Endodermal cell (in vitro differentiated cells): Measurements from ENCODE around the gene DGKB. TPM values are rescaled to one million over a fixed set of nuclear protein-coding genes. Genes with fewer than 3 reads are reported as not detected.

Experiments
- DNase-seq: peaks from one replicate; pipeline ENCODE4 v3.0.0-alpha.2; 2017
- H3K27ac ChIP-seq: 2 replicates; pipeline ENCODE4 v1.5.1; 2013; ENCODE audit warnings: mild to moderate bottlenecking, low read depth, low read length, moderate library complexity
- H3K27me3 ChIP-seq: 2 replicates; pipeline ENCODE4 v1.6.1; 2013; ENCODE audit warnings: mild to moderate bottlenecking, low read length, moderate library complexity; ENCODE audit not compliant: insufficient read depth, control insufficient read depth, poor library complexity, severe bottlenecking
- H3K36me3 ChIP-seq: 2 replicates; pipeline ENCODE4 v1.7.0; 2013; ENCODE audit warnings: mild to moderate bottlenecking, low read length, moderate library complexity; ENCODE audit not compliant: control insufficient read depth, insufficient read depth
- H3K4me1 ChIP-seq: one replicate; pipeline ENCODE4 v1.7.0; 2013; ENCODE audit warnings: low read length; ENCODE audit not compliant: control insufficient read depth, insufficient read depth
- H3K4me3 ChIP-seq: 2 replicates; pipeline ENCODE4 v1.5.1; 2013; ENCODE audit warnings: mild to moderate bottlenecking, low read length, moderate library complexity
- H3K9ac ChIP-seq: 2 replicates; pipeline ENCODE4 v1.6.1; 2013; ENCODE audit warnings: mild to moderate bottlenecking, low read length, moderate library complexity; ENCODE audit not compliant: poor library complexity, severe bottlenecking; ENCODE audit errors: extremely low read depth
- H3K9me3 ChIP-seq: 2 replicates; pipeline ENCODE4 v1.6.1; 2013; ENCODE audit warnings: mild to moderate bottlenecking, low read length, moderate library complexity; ENCODE audit not compliant: control insufficient read depth
- H3K27ac Mint-ChIP-seq: 2 replicates; pipeline ENCODE4 v1.8.0; 2020; ENCODE audit warnings: mixed read lengths
- H3K27me3 Mint-ChIP-seq: 2 replicates; pipeline ENCODE4 v1.8.0; 2021; ENCODE audit warnings: mild to moderate bottlenecking, mixed read lengths; ENCODE audit not compliant: insufficient read depth
- H3K36me3 Mint-ChIP-seq: 2 replicates; pipeline ENCODE4 v1.8.0; 2020; ENCODE audit warnings: low read depth, mixed read lengths
- H3K4me1 Mint-ChIP-seq: 2 replicates; pipeline ENCODE4 v1.8.0; 2020; ENCODE audit warnings: mixed read lengths
- H3K4me3 Mint-ChIP-seq: 2 replicates; pipeline ENCODE4 v1.8.0; 2020; ENCODE audit warnings: mild to moderate bottlenecking, moderate library complexity, mixed read lengths
- H3K9me3 Mint-ChIP-seq: 2 replicates; pipeline ENCODE4 v1.8.0; 2020; ENCODE audit warnings: mild to moderate bottlenecking, mixed read lengths
- WGBS, 2 experiments: methylation state at CpG; one replicate each; pipeline versions ENCODE4 v1.1.5 to v1.1.7; 2013; ENCODE audit warnings: missing lambda C conversion rate in 2 of 2, mixed read lengths in 1 of 2; ENCODE audit not compliant: insufficient coverage in 1 of 2, insufficient read length in 1 of 2; 5-methylcytosine and 5-hydroxymethylcytosine counted together
- total RNA-seq, 2 donors: library from RNA; stranded (reverse); fragmentation: NEBNext Ultra II Directional in 1 of 2; extraction: Animal tissue kit (Norgen Biotek cat#: 25700) in 1 of 2; gene quantifications; 2 replicates in 1 of 2; 3 replicates in 1 of 2; pipeline ENCODE4 v1.2.1, GENCODE V29; 2021
- TF ChIP-seq, protein P1 (sequence below): fragments of 200-600 bp; sonication (generic); conservative IDR thresholded peaks from 2 replicates; pipeline ENCODE4 v1.5.0; 2021; ENCODE audit warnings: antibody characterized with exemption, mild to moderate bottlenecking

The DGKB gene
- total RNA-seq, 2 donors from 2014 or later = 5.1 to 5.2 TPM

DNA sequence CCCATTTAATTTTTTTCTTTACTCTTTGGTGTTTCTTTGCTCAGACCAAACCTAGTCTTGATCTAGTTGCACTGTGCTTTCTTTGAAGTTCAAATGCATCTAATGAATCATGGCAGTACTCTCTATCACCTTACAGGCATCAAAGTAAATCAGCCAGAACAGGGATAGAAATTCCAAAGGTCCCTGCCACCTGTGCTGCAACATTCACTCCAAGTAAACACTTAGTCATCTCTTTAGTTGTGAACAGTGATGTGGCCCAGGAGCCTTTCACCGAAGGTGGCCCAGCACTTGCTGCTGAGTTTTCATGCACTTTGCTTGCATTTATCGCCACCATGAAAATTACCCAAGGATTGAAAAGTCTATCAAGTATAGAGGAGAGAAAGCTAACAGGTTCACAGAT lies 599.0 kb downstream of the DGKB start:
- Mint-ChIP-seq H3K27ac (no peak overlapping the region), H3K4me3 (no peak overlapping the region), H3K27me3 (no peaks in the 10 kb centered on the region), H3K9me3 (no peaks in the 10 kb centered on the region), H3K4me1 (peaks cover 1% of the 10 kb centered on the region), H3K36me3 (no peaks in the 10 kb centered on the region)
- no peak overlapping the region for H3K4me3 ChIP-seq
- no peaks in the 10 kb centered on the region for H3K9me3 ChIP-seq
- H3K9ac ChIP-seq = no peak overlapping the region
- peak; percentile 58 for DNase-seq
- H3K27ac ChIP-seq = no peak overlapping the region
- no peaks in the 10 kb centered on the region for H3K36me3 ChIP-seq
- no peaks in the 10 kb centered on the region for H3K27me3 ChIP-seq
- H3K4me1 ChIP-seq = no peaks in the 10 kb centered on the region
- TF ChIP-seq, protein P1, sequence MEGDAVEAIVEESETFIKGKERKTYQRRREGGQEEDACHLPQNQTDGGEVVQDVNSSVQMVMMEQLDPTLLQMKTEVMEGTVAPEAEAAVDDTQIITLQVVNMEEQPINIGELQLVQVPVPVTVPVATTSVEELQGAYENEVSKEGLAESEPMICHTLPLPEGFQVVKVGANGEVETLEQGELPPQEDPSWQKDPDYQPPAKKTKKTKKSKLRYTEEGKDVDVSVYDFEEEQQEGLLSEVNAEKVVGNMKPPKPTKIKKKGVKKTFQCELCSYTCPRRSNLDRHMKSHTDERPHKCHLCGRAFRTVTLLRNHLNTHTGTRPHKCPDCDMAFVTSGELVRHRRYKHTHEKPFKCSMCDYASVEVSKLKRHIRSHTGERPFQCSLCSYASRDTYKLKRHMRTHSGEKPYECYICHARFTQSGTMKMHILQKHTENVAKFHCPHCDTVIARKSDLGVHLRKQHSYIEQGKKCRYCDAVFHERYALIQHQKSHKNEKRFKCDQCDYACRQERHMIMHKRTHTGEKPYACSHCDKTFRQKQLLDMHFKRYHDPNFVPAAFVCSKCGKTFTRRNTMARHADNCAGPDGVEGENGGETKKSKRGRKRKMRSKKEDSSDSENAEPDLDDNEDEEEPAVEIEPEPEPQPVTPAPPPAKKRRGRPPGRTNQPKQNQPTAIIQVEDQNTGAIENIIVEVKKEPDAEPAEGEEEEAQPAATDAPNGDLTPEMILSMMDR = no peak
- WGBS, 2 experiments = 89 to 90% methylated on average over 2 of the region's 2 CpGs

DNA sequence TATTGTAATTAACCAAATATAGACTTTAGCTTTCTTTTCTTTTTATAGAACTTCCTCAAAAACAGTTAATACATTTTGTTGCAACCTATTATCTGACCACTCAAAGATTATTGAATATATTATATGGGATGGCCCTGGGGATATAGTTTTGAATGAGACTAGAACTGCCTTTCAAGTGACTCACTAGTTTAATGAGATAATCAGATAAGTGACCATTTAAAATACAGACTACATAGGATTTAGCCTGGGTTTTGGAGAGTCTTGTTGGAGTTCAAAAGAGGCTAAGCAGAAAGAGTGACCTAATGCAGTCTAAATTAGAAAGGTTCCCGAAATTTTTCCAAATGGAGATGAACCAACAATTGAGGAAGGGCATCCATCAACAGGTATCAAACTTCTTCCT lies 607.9 kb downstream of the DGKB start:
- TF ChIP-seq, protein P1 = no peak
- Mint-ChIP-seq H3K9me3 (no peaks in the 10 kb centered on the region), H3K36me3 (no peaks in the 10 kb centered on the region), H3K27me3 (no peaks in the 10 kb centered on the region), H3K4me1 (no peaks in the 10 kb centered on the region), H3K4me3 (no peak overlapping the region), H3K27ac (no peak overlapping the region)
- H3K4me3 ChIP-seq = no peak overlapping the region
- H3K27me3 ChIP-seq = no peaks in the 10 kb centered on the region
- WGBS, 2 experiments = 80 to 88% methylated on average over 1 of the region's 1 CpG
- no peaks in the 10 kb centered on the region for H3K36me3 ChIP-seq
- H3K9ac ChIP-seq = no peak overlapping the region
- H3K9me3 ChIP-seq = no peaks in the 10 kb centered on the region
- no peak overlapping the region for H3K27ac ChIP-seq
- H3K4me1 ChIP-seq = no peaks in the 10 kb centered on the region
- DNase-seq = no peak

DNA sequence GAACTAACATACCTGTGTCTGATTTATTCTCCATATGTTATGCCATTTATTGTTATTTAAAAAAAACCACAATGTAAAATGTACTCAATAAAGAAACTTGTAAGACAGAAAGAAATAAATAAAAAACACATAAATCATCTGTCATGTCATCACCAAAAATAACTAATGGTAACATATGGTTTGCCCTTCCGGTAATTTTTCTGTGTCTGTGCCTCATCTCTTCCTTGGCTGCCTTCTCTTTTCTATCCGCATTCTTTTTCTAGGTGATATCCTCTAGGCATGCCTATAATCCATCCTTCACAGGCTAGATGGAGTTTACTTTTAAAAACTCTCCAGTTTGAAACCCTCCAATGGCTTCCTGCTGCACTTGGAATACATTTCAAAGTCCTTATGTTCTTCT lies 609.1 kb downstream of the DGKB start:
- Histone ChIP-seq H3K36me3 (no peaks in the 10 kb centered on the region), H3K4me3 (no peak overlapping the region), H3K9ac (no peak overlapping the region), H3K9me3 (no peaks in the 10 kb centered on the region), H3K27ac (no peak overlapping the region), H3K4me1 (no peaks in the 10 kb centered on the region), H3K27me3 (no peaks in the 10 kb centered on the region)
- Mint-ChIP-seq H3K27ac (no peak overlapping the region), H3K27me3 (no peaks in the 10 kb centered on the region), H3K36me3 (no peaks in the 10 kb centered on the region), H3K9me3 (no peaks in the 10 kb centered on the region), H3K4me3 (no peak overlapping the region), H3K4me1 (no peaks in the 10 kb centered on the region)
- DNase-seq = no peak
- WGBS, 2 experiments = 89 to 95% methylated on average over 2 of the region's 2 CpGs
- TF ChIP-seq, protein P1 = no peak
